NCI-H2196 (cell line): ENCODE data around the gene SLC13A4.
A peak's percentile ranks its signal among the peaks of the same experiment; 100 is the strongest.

ENCODE experiments used
- DNase-seq: peaks from one replicate; lab custom pipeline; 2025; ENCODE audit not compliant: unreplicated experiment; lab: John Stamatoyannopoulos, UW

SLC13A4 gene

GRCh38 chr7:135721198-135721820, 6.7 kb downstream of the SLC13A4 start:
- DNase-seq, result no peak

GRCh38 chr7:135719688-135720087, 8.3 kb downstream of the SLC13A4 start:
- no peak for DNase-seq

- DNase-seq, result no peak
These were observed 9.1 kb downstream of the SLC13A4 start for GRCh38 chr7:135718794-135719437.

DNA sequence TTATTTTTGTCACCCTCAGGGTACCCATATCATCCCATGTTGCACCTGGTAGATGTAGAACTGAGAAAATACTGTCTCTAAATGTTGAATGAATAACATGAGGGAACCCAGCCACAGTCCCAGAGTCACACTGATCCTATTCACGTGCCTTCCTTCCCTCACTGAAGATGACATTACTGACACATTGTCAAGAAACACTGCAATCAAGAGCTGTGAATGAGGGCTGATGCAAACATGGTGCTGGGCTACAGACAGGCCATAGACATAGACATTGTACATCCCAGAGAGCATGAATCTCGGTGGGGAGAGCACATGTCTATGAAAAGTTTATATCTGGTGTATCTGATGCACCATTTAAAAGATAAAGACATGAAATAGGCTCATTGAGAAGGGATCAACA, 9.8 kb downstream of the SLC13A4 start:
- DNase-seq, result no peak

DNA sequence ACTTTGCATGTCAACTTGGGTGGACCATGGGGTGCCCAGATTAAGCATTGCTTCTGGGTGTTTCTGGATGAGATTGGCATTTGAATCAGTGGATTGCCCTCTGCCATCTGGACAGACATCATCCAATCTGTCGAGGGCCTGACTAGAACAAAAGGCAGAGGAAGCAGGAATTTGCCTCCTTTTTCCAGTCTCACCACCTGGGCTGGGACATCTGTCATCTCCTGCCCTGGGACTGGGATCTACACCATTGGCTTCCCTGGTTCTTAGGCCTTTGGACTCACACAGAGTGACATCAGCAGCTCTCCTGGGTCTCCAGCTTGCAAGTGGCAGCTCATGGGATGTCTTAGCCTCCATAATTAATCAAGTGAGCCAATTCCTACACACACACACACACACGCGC, 10.3 kb downstream of the SLC13A4 start:
- no peak for DNase-seq

GRCh38 chr7:135716677-135717238, 11.2 kb downstream of the SLC13A4 start:
- DNase-seq, result no peak

DNA sequence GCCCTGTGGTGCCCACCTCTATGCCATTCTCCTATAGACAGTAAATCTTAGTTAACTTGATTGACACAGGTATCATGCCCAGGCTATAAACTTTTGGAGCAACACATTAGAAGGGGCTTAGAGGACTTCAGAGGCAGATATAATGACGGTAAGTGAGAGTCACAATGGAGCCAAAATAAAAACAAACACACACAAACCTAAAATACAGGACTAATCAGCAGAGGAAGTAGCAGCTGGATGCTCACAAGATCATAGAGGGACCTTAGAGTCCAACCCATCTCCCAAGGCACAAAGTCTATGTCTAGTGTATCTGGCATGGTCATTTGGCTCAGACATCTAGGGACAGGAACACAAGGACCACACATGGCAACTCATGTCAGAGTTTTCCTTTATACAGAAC, 12.3 kb downstream of the SLC13A4 start:
- no peak for DNase-seq

DNA sequence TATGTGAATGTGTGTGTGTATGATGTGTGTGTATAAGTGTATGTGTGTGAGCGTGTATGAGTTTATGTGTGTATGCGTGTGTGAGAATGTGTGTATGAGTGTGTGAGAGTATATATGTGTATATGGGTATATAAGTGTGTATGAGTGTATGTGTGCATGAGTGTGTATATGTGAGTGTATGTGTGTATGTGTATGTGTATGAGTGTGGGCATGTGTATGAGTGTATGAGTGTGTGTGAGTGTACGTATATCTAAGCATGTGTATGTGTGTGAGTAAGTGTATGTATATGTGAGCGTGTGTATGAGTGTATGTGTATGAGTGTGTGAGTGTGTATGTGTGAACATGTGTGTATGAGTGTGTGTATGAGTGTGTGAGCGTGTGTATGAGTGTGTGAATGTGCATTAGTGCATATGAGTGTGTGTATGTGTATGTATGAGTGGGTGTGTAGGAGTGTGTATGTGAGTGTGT, 12.9 kb downstream of the SLC13A4 start:
- no peak for DNase-seq

GRCh38 chr7:135714534-135715009, 13.4 kb downstream of the SLC13A4 start:
- DNase-seq, result no peak

DNA sequence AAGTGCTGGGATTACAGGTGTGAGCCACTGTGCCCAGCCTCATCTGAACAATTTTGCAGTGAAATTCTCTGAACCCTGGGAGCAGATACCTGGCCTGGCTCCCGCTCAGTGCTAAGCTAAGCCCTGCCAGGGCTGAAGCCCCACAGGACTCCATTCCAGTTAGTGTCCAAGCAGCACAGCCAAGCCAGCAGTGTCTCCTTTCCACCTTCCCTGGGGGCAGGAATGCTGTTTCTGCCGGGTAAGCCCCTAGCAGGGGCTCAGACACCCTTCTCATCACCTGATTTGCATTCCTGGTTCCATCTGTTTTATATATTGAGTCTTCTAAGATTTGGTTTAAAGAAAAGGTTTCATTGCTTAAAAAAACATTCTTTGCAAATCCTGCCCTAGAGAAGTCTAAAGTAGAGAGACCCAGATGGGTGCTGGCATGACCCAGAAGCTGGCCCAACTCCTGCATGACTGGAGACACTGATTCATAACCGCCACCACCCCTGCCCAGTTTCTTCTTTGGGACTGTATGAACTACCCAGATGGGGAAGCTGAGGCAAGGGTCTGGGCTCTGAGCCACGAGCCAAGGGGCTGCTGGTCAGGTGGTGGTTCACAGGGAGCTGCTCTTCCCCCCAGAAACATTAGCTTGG, 14.0 kb downstream of the SLC13A4 start:
- no peak for DNase-seq

DNA sequence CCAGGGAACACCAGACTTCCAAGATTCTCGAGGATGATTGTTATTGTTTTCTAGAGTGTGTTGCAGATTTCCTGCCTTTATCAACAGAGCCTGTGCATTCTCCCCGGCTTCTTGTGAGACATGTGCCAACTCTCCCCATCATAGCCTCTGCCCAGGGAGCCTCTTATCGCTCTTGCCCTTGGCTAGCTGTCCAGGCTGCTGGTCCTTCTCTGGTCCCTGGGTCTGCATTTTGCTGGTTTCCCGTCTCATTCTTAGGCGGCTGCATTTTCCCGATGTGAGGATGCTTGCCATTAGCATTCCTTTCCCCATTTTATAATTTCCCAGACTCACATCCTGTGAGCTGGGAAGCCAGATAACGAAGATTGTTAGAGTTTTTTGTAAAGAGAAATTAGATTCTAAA, 15.2 kb downstream of the SLC13A4 start:
- no peak for DNase-seq

- peak; percentile 10 for DNase-seq
These were observed 15.7 kb downstream of the SLC13A4 start for GRCh38 chr7:135712182-135712782.

- no peak for DNase-seq
These were observed 16.9 kb downstream of the SLC13A4 start for GRCh38 chr7:135711139-135711469.

DNA sequence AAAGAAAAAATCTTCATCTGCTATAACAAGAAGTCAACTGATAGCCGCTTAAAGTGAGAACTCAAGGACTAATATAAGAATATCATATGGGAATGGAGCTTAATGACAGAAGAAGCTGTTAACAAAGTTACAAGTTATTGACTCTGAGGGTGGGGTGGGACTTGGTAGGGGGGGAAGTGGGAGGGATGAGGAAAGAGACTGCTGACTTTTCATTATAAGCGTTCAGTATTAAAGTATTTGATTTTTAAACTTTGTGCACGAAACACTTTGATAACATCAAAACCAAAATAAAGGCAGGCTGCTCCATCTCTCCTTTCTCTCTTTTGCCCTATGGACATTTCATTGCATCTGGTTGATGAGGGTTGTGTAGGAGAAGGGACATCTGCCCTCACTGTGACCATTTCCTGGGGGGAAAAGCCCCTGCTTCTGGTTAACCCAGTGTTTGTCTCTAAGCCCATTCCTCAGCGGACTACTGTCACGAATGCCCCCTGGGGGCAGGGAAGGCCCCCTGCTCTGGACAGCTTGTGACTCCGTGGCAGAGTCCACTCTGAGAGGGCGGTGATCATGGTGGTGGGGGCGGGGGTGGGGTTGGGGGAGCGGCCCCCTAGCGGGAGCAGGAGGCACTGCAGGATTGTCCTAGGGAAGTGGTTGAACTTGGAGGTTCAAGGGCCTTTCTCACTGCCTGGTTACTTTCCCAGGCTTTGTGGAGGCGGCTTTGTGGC, 17.4 kb downstream of the SLC13A4 start:
- DNase-seq, result no peak

- DNase-seq, result no peak
These were observed 18.5 kb downstream of the SLC13A4 start for GRCh38 chr7:135709508-135709907.

DNA sequence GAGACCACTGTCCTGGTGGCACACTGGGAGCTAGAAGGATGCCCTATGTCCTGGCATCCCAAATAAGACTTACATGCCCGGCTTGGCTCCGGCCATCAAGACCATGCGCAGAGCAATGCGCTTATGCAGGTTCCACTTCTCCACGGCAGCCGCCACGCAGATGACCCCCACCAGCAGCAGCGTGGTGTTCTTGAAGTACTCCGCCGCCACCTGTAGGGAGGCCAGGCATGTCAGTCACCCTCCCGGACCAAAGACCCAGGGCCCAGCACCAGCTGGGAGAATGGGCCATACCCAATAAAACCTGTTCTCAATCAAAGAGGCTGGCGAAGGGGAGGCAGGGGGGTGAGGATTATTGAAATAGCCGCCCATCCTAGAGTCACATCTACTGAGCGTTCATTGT, 19.9 kb downstream of the SLC13A4 start:
- no peak for DNase-seq

GRCh38 chr7:135707570-135707966, 20.4 kb downstream of the SLC13A4 start:
- DNase-seq, result no peak

DNA sequence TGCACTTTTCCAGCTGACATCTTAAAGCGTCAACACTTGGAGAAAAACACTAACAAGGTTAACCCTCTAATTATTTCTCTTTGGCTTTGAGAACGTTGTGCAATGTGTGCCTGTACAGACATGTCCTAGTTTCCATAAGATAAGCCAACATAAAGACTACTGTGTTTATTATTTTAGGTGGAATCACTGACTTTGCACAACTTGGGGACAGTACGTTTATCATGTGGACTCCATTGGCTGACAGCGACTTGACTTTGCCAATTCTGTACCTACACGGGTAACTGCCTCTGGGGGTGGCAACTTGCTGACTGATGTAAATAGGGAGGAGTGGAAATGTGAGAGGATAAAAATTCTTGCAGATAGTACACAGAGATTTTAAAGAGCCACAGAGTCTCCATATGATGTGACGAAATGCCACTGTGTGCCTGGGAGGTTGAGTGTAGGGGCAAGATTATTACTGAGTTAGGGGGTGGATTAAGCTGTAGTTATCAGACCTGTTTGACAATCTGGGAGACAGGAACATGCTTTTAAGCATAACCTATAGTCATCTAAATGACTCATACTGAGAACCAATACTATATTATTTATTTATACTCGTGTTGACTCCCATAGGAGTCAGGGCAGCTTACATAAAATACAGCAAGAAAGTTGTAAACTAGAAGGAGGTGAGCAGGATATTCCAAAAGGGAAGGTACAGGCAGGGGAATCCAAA, 21.0 kb downstream of the SLC13A4 start:
- DNase-seq, result no peak

GRCh38 chr7:135706038-135706742, 21.8 kb downstream of the SLC13A4 start:
- no peak for DNase-seq

DNA sequence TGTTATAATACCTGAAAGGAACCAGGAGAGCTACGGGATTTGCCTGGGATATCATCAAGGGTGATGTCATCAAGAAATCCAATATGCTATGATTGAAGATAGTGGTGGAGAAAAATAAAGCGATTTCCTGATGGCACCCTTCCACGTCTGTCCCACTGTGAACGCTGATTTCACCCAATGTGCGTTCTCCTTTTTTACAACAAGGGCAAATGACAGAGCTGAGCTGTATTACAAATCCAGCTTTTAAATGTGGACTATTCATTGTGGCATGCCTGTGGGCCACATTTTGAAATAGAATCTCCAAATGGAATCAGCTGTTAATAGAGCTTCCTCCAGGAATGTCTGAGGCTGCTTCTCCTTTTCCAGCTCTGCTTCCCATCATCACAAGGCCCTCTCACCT, 23.3 kb downstream of the SLC13A4 start:
- DNase-seq, result peak; percentile 67
